Measurements from ENCODE around the gene PLXNA4.

DNA sequence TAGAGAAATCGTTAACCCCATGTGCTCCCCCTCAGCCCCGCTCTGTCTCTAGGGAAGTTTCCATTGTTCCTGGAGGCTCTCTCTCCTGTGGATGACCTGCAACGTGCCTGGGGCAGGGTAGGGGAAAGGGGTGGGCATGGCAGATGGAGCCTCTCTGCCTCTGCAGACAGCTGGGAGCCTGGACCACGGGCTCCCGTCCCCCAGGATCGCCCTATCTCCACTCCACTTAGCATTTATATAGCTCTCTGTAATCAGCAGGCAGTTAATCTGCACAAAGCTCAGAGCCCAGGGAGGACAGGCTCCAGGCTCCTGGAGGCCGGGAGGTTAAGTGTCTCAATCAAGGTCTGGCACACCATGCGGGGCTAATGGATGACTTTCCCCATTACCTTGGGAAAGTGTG, 369.7 kb downstream of the PLXNA4 start:
- TF ChIP-seq POLR2AphosphoS5 (IDR thresholded peaks at IDR 0.05) (no peak), POLR2A (IDR thresholded peaks at IDR 0.05) (no peak)
- TF ChIP-seq, protein P1, sequence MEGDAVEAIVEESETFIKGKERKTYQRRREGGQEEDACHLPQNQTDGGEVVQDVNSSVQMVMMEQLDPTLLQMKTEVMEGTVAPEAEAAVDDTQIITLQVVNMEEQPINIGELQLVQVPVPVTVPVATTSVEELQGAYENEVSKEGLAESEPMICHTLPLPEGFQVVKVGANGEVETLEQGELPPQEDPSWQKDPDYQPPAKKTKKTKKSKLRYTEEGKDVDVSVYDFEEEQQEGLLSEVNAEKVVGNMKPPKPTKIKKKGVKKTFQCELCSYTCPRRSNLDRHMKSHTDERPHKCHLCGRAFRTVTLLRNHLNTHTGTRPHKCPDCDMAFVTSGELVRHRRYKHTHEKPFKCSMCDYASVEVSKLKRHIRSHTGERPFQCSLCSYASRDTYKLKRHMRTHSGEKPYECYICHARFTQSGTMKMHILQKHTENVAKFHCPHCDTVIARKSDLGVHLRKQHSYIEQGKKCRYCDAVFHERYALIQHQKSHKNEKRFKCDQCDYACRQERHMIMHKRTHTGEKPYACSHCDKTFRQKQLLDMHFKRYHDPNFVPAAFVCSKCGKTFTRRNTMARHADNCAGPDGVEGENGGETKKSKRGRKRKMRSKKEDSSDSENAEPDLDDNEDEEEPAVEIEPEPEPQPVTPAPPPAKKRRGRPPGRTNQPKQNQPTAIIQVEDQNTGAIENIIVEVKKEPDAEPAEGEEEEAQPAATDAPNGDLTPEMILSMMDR (IDR thresholded peaks at IDR 0.05) = no peak

Data from prostate gland (tissue), 2 donors.